Esophagus mucosa (tissue), 1 donor: Measurements from ENCODE around the gene GABBR1. TPM values are rescaled to one million over a fixed set of nuclear protein-coding genes. Genes with fewer than 3 reads are reported as not detected.

Experiments
- ATAC-seq: fragments of 200-7000 bp; cut with Tn5 transposase; one replicate; pipeline ENCODE4 v1.9.1; 2020
- total RNA-seq: library from RNA; stranded (reverse); gene quantifications from one replicate; pipeline ENCODE4 v1.2.4, GENCODE V29; 2023
- donor health status: DM: yes; HTN: yes; CAD: no.

The GABBR1 gene
- total RNA-seq, 1 donor from 2014 or later, result 7.7 TPM

GRCh38 chr6:29619578-29620160 lies 13.3 kb downstream of the GABBR1 start:
- no peak for ATAC-seq

- no peak for ATAC-seq
Observed at GRCh38 chr6:29617782-29618554, 15.0 kb downstream of the GABBR1 start.

GRCh38 chr6:29611426-29611825 lies 21.6 kb downstream of the GABBR1 start:
- ATAC-seq, result no peak

- no peak for ATAC-seq
Observed at GRCh38 chr6:29610540-29610939, 22.4 kb downstream of the GABBR1 start.

- ATAC-seq, result no peak
Observed at GRCh38 chr6:29608131-29608530, 24.9 kb downstream of the GABBR1 start.

GRCh38 chr6:29603930-29604329 lies 29.1 kb downstream of the GABBR1 start:
- ATAC-seq, result peak; percentile 24

GRCh38 chr6:29603456-29603855 lies 29.5 kb downstream of the GABBR1 start:
- ATAC-seq, result no peak

GRCh38 chr6:29602564-29603361 lies 30.2 kb downstream of the GABBR1 start:
- ATAC-seq, result no peak

GRCh38 chr6:29598172-29598747 lies 34.7 kb downstream of the GABBR1 start:
- no peak for ATAC-seq

- no peak for ATAC-seq
Observed at GRCh38 chr6:29597184-29597583, 35.8 kb downstream of the GABBR1 start.

- ATAC-seq, result no peak
Observed at GRCh38 chr6:29596381-29596900, 36.5 kb downstream of the GABBR1 start.

- no peak for ATAC-seq
Observed at GRCh38 chr6:29593199-29593855, 39.7 kb downstream of the GABBR1 start.

- no peak for ATAC-seq
Observed at GRCh38 chr6:29591677-29592076, 41.3 kb downstream of the GABBR1 start.

- ATAC-seq, result no peak
Observed at GRCh38 chr6:29590218-29590808, 42.7 kb downstream of the GABBR1 start.

GRCh38 chr6:29589423-29590048 lies 43.4 kb downstream of the GABBR1 start:
- peak; percentile 67 for ATAC-seq

GRCh38 chr6:29584821-29585220 lies 48.2 kb downstream of the GABBR1 start, which contains the start of gene OR2H2:
Gene OR2H2, plus strand, starts transcription at chr6:29585121. Its CDS starts 2,824 bp downstream, at chr6:29587945.
- ATAC-seq, result no peak

GRCh38 chr6:29577544-29577943 lies 55.4 kb downstream of the GABBR1 start:
- ATAC-seq, result no peak

GRCh38 chr6:29576056-29576455 lies 56.9 kb downstream of the GABBR1 start:
- ATAC-seq, result no peak

- ATAC-seq, result no peak
Observed at GRCh38 chr6:29567991-29568390, 65.0 kb downstream of the GABBR1 start.

GRCh38 chr6:29567541-29567940 lies 65.4 kb downstream of the GABBR1 start:
- no peak for ATAC-seq

- ATAC-seq, result no peak
Observed at GRCh38 chr6:29566856-29567255, 66.1 kb downstream of the GABBR1 start.
